H1 (cell line): ENCODE data around the gene YRDC. TPM values are rescaled to one million over a fixed set of nuclear protein-coding genes. Genes with fewer than 3 reads are reported as not detected.

Experiments used
- CTCF ChIA-PET: fragments of 300-600 bp; sonication (Branson Sonifier 250); formaldehyde crosslinking; loops from one replicate; lab custom pipeline; 2021; ENCODE audit not compliant: partially characterized antibody; lab: Charles Lee
- POLR2A ChIA-PET: fragments of 300-600 bp; sonication (Branson Sonifier 250); formaldehyde crosslinking; loops from one replicate; lab custom pipeline; 2021; ENCODE audit warnings: inconsistent platforms; ENCODE audit not compliant: partially characterized antibody; lab: Charles Lee
- DNase-seq, 2 experiments: peaks; one replicate each; pipeline versions ENCODE4 v3.0.0 to v3.0.0-alpha.2; 2010 to 2022; ENCODE audit warnings: low spot score in 2 of 2, low read depth in 1 of 2, mixed read lengths in 1 of 2
- FAIRE-seq: peaks from 2 replicates; lab custom pipeline; 2011; peaks lifted over from hg19 to GRCh38; lab: Jason Lieb, UNC
- H2AFZ ChIP-seq: 2 replicates; pipeline ENCODE4 v1.8.1; 2012; ENCODE audit warnings: low read length, inconsistent platforms
- H2AK5ac ChIP-seq: 2 replicates; pipeline ENCODE4 v1.6.1; 2013; ENCODE audit warnings: low read depth, low read length
- H2BK120ac ChIP-seq: replicated peaks from 2 replicates; pipeline ENCODE3; 2013; ENCODE audit warnings: low read depth, low read length, inconsistent platforms
- H2BK12ac ChIP-seq: 2 replicates; pipeline ENCODE4 v1.6.1; 2013; ENCODE audit warnings: low read depth, low read length
- H2BK15ac ChIP-seq: 2 replicates; pipeline ENCODE4 v1.6.1; 2013; ENCODE audit warnings: low read length
- H2BK20ac ChIP-seq: 2 replicates; pipeline ENCODE4 v1.6.1; 2013; ENCODE audit warnings: low read length
- H2BK5ac ChIP-seq: 2 replicates; pipeline ENCODE4 v1.6.1; 2013; ENCODE audit warnings: low read depth, low read length
- H3K14ac ChIP-seq: 2 replicates; pipeline ENCODE4 v1.6.1; 2013; ENCODE audit warnings: inconsistent platforms; ENCODE audit not compliant: insufficient read length
- H3K18ac ChIP-seq: 2 replicates; pipeline ENCODE4 v1.6.1; 2013; ENCODE audit warnings: low read length; ENCODE audit errors: extremely low read depth
- H3K23ac ChIP-seq: 2 replicates; pipeline ENCODE4 v1.6.1; 2013; ENCODE audit warnings: inconsistent platforms; ENCODE audit not compliant: insufficient read length
- H3K23me2 ChIP-seq: 2 replicates; pipeline ENCODE4 v1.6.1; 2013; ENCODE audit warnings: low read depth, low read length
- H3K27ac ChIP-seq: 2 replicates; pipeline ENCODE4 v1.6.1; 2011; ENCODE audit warnings: low read depth, low read length, inconsistent platforms
- H3K27me3 ChIP-seq, 4 experiments: replicated peaks in 1 of 4; 1 replicate in 1 of 4; 2 replicates in 3 of 4; pipeline versions ENCODE4 v1.6.1 to v1.8.1; 2011 to 2013; ENCODE audit warnings: low read length in 3 of 4, mild to moderate bottlenecking in 3 of 4, inconsistent platforms in 2 of 4, mixed read lengths in 2 of 4, moderate library complexity in 1 of 4; ENCODE audit not compliant: control insufficient read depth in 3 of 4, insufficient read depth in 3 of 4; ENCODE audit errors: extremely low read depth in 1 of 4
- H3K36me3 ChIP-seq, 4 experiments: 2 replicates each; pipeline versions ENCODE4 v1.6.1 to v1.8.1; 2011 to 2013; ENCODE audit warnings: mild to moderate bottlenecking in 4 of 4, low read length in 3 of 4, moderate library complexity in 2 of 4, control low read depth in 1 of 4, inconsistent platforms in 1 of 4; ENCODE audit not compliant: insufficient read depth in 4 of 4, control insufficient read depth in 2 of 4
- H3K4ac ChIP-seq: replicated peaks from 2 replicates; pipeline ENCODE3; 2013; ENCODE audit warnings: low read length, low read depth, mixed read lengths, inconsistent platforms; ENCODE audit not compliant: insufficient read length
- H3K4me1 ChIP-seq, 4 experiments: replicated peaks in 1 of 4; 1 replicate in 1 of 4; 2 replicates in 3 of 4; pipeline versions ENCODE4 v1.6.1 to v1.8.1; 2011 to 2013; ENCODE audit warnings: low read length in 3 of 4, inconsistent platforms in 2 of 4, mixed read lengths in 1 of 4; ENCODE audit not compliant: insufficient read depth in 4 of 4, control insufficient read depth in 3 of 4
- H3K4me2 ChIP-seq, 2 experiments: 2 replicates each; pipeline versions ENCODE4 v1.6.1 to v1.8.1; 2011 to 2013; ENCODE audit warnings: low read depth in 2 of 2, low read length in 2 of 2, control low read depth in 1 of 2, inconsistent platforms in 1 of 2, mild to moderate bottlenecking in 1 of 2; ENCODE audit not compliant: insufficient read depth in 1 of 2
- H3K4me3 ChIP-seq, 4 experiments: fragments of 200-600, 300-600 bp in 1 of 4; sonication (generic), shearing (Covaris generic), sonication (Bioruptor Twin) in 1 of 4; 2 replicates each; pipeline versions ENCODE4 v1.5.1 to v1.8.1; 2011 to 2016; ENCODE audit warnings: low read length in 4 of 4, low read depth in 3 of 4, control low read depth in 2 of 4, inconsistent platforms in 2 of 4, mild to moderate bottlenecking in 2 of 4, mixed read lengths in 1 of 4, moderate library complexity in 1 of 4; ENCODE audit not compliant: insufficient read depth in 2 of 4; ENCODE audit errors: extremely low read depth in 1 of 4
- H3K56ac ChIP-seq: replicated peaks from 2 replicates; pipeline ENCODE3; 2013; ENCODE audit warnings: low read depth, mild to moderate bottlenecking, mixed read lengths, low read length, inconsistent platforms; ENCODE audit not compliant: insufficient read length
- H3K79me1 ChIP-seq: 2 replicates; pipeline ENCODE4 v1.6.1; 2013; ENCODE audit warnings: low read depth, low read length, control low read depth
- H3K79me2 ChIP-seq, 2 experiments: 2 replicates each; pipeline versions ENCODE4 v1.6.1 to v1.8.1; 2012 to 2013; ENCODE audit warnings: low read length in 2 of 2, mild to moderate bottlenecking in 2 of 2, inconsistent platforms in 1 of 2; ENCODE audit not compliant: insufficient read depth in 2 of 2, control insufficient read depth in 1 of 2
- H3K9ac ChIP-seq, 4 experiments: replicated peaks in 1 of 4; 1 replicate in 1 of 4; 2 replicates in 3 of 4; pipeline versions ENCODE4 v1.6.1 to v1.8.1; 2011 to 2013; ENCODE audit warnings: low read depth in 3 of 4, low read length in 3 of 4, control low read depth in 2 of 4, mild to moderate bottlenecking in 2 of 4, moderate library complexity in 2 of 4, inconsistent platforms in 1 of 4; ENCODE audit errors: extremely low read depth in 1 of 4
- H3K9me3 ChIP-seq, 2 experiments: 2 replicates each; pipeline versions ENCODE4 v1.6.1 to v1.8.1; 2012 to 2013; ENCODE audit warnings: mild to moderate bottlenecking in 2 of 2, moderate library complexity in 2 of 2, control low read depth in 1 of 2, inconsistent platforms in 1 of 2, low read depth in 1 of 2, low read length in 1 of 2, mixed read lengths in 1 of 2; ENCODE audit not compliant: insufficient read depth in 2 of 2
- H4K20me1 ChIP-seq, 2 experiments: replicated peaks in 1 of 2; 2 replicates each; pipeline versions ENCODE3 to v1.8.1; 2011 to 2013; ENCODE audit warnings: inconsistent platforms in 2 of 2, low read length in 2 of 2, mild to moderate bottlenecking in 1 of 2; ENCODE audit not compliant: insufficient read depth in 2 of 2, control insufficient read depth in 1 of 2
- H4K5ac ChIP-seq: 2 replicates; pipeline ENCODE4 v1.6.1; 2013; ENCODE audit warnings: low read length, low read depth, mixed read lengths, inconsistent platforms; ENCODE audit not compliant: insufficient read length
- H4K8ac ChIP-seq: 2 replicates; pipeline ENCODE4 v1.8.0; 2013; ENCODE audit warnings: mild to moderate bottlenecking, moderate library complexity, low read length, inconsistent platforms; ENCODE audit not compliant: insufficient read depth; ENCODE audit errors: extremely low read depth
- H4K91ac ChIP-seq: replicated peaks from 2 replicates; pipeline ENCODE3; 2013; ENCODE audit warnings: low read length, mixed read lengths, inconsistent platforms; ENCODE audit not compliant: insufficient read length
- FOSL1 ChIP-seq: IDR thresholded peaks from 2 replicates; pipeline ENCODE4 v1.6.1; 2011; ENCODE audit warnings: mild to moderate bottlenecking, low read depth, low read length, moderate library complexity; ENCODE audit not compliant: insufficient read depth
- POLR2A ChIP-seq, 2 experiments: IDR thresholded peaks; 1 replicate in 1 of 2; 2 replicates in 1 of 2; pipeline ENCODE4 v1.6.1; 2011; ENCODE audit warnings: low read depth in 2 of 2, low read length in 2 of 2, mild to moderate bottlenecking in 2 of 2; ENCODE audit errors: control extremely low read depth in 1 of 2
- RAD21 ChIP-seq, 2 experiments: IDR thresholded peaks in 1 of 2; conservative IDR thresholded peaks in 1 of 2; 2 replicates each; pipeline ENCODE4 v1.6.1; 2011; ENCODE audit warnings: low read depth in 2 of 2, low read length in 2 of 2, improper control_type of control experiment in 1 of 2, inconsistent platforms in 1 of 2, mild to moderate bottlenecking in 1 of 2, moderate library complexity in 1 of 2
- RBBP5 ChIP-seq: IDR thresholded peaks from 2 replicates; pipeline ENCODE4 v1.7.1; 2012; ENCODE audit warnings: low read depth, mild to moderate bottlenecking, inconsistent platforms, low read length, moderate library complexity, borderline replicate concordance
- RFX5 ChIP-seq: IDR thresholded peaks from 2 replicates; pipeline ENCODE4 v1.6.1; 2011; ENCODE audit warnings: low read depth, low read length, improper control_type of control experiment, borderline replicate concordance
- RNF2 ChIP-seq: fragments of 200-900, 300-1000 bp; sonication (generic); IDR thresholded peaks from 2 replicates; pipeline ENCODE4 v1.7.1; 2016; ENCODE audit warnings: borderline replicate concordance, low read depth, mild to moderate bottlenecking, antibody characterized with exemption, low read length; ENCODE audit not compliant: poor library complexity, severe bottlenecking; ENCODE audit errors: missing control alignments
- TAF7 ChIP-seq: optimal IDR thresholded peaks from 2 replicates; pipeline ENCODE3; 2011; ENCODE audit warnings: low read depth, mild to moderate bottlenecking, inconsistent platforms, low read length, moderate library complexity, borderline replicate concordance
- WGBS, 2 experiments: shearing (Covaris generic) in 1 of 2; methylation state at CpG; one replicate each; pipeline versions ENCODE4 v1.1.6 to v1.1.7; 2013 to 2015; ENCODE audit warnings: low lambda C conversion rate in 2 of 2, mixed read lengths in 2 of 2, inconsistent platforms in 1 of 2, low coverage in 1 of 2, missing lambda C conversion rate in 1 of 2; ENCODE audit not compliant: insufficient replicate concordance in 2 of 2, insufficient coverage in 1 of 2, insufficient read length in 1 of 2; ENCODE audit errors: extremely low coverage in 1 of 2, missing lambda C conversion rate in 1 of 2; 5-methylcytosine and 5-hydroxymethylcytosine counted together
- polyA plus RNA-seq, 7 experiments: library from polyadenylated mRNA; depleted of rRNA in 3 of 7; stranded (reverse) in 5 of 7; unstranded in 2 of 7; fragments of >200 nt in 5 of 7; fragments of 200-250 nt in 2 of 7; gene quantifications; 1 replicate in 5 of 7; 2 replicates in 1 of 7; 4 replicates in 1 of 7; pipeline versions ENCODE4 v1.2.1 to v1.2.3, GENCODE V29; 2011 to 2013; ENCODE audit warnings: missing spikeins in 2 of 7, mixed read lengths in 2 of 7
- total RNA-seq: library from RNA; stranded (reverse); fragmentation: NEBNext Ultra II Directional; extraction: Animal tissue kit (Norgen Biotek cat#: 25700); gene quantifications from 2 replicates; pipeline ENCODE4 v1.2.1, GENCODE V29; 2021
- TF ChIP-seq, protein P1 (sequence below): IDR thresholded peaks from 2 replicates; pipeline ENCODE4 v1.6.1; 2011; ENCODE audit warnings: low read length, improper control_type of control experiment

Gene YRDC
- total and polyA plus RNA-seq, 2 of the 8 experiments (the other 6 are each of a cell fraction or from before 2014, with no cell fraction given): 21.1 to 21.6 TPM

DNA sequence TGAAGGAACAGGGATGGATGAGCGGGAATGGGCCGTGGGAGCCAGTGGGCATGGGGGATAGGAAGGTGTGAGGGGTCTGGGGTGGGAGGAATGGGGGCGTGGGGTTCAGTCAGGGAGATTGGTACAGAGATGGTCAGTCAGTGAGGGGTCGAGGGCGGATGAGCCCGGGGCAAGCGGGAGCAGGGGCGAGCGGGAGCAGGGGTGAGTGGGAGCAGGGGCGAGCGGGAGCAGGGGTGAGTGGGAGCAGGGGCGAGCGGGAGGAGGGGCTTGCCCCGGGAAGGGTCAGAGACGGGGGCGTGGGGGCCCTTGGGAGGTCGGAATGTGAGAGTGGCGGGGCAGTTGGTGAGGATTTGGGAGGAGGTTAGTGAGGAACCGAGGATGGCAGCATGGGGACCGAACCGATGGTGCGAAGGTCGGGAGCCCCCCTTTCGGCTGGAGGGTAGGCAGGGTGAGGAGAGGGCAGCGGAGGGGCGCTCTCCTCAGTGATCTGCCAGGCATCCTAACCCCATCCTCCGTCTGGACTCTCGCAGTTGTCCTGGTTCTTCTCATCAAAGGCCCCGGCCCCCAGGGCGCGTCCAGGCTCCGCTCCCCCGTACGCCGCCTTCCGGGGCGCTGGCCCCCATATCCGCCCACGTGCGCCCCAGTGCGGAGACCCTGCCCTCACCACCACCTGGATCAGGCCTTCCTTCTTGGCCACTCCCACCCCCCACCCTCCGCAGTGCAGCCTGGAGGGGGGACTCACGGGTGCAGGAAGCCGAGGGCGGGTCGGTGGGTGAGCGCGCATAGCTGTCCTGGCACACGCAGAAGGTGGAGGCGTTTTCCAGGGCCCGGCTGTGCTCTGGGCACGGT is 54.3 kb downstream of the YRDC start:
- Histone ChIP-seq H3K4me1 (peaks cover 0 to 9% (median 0%) of the 10 kb centered on the region in 4 experiments; a peak in 3 of 7 replicates), H4K8ac (peak overlapping the region; percentile 53; the same call in 1 of the 2 replicates), H3K18ac (peak overlapping the region; percentile 7), H2AFZ (no peak overlapping the region), H3K14ac (no peak overlapping the region), H4K91ac (no peak overlapping the region), H2BK15ac (no peak overlapping the region), H2BK12ac (peak overlapping the region; percentile 17; the same call in 1 of the 2 replicates), H3K27me3 (peaks cover 35 to 77% (median 59%) of the 10 kb centered on the region in 4 experiments), H3K79me2 (no peaks in the 10 kb centered on the region), H3K79me1 (no peaks in the 10 kb centered on the region), H3K36me3 (peaks cover 0 to 3% (median 0%) of the 10 kb centered on the region in 4 experiments; a peak in 1 of 8 replicates), H3K4me2 (peak overlapping the region; percentile 72 to 76), H3K56ac (no peak overlapping the region), H2BK20ac (no peak overlapping the region), H2AK5ac (no peak overlapping the region), H3K4ac (no peak overlapping the region), H3K4me3 (peak overlapping the region; percentile 20 to 60 (median 30); a peak in 7 of 8 replicates), H3K23ac (no peak overlapping the region), H4K20me1 (no peaks in the 10 kb centered on the region), H3K9ac (no peak overlapping the region), H2BK120ac (no peak overlapping the region), H3K9me3 (no peaks in the 10 kb centered on the region), H2BK5ac (no peak overlapping the region), H3K27ac (no peak overlapping the region), H4K5ac (no peak overlapping the region), H3K23me2 (peaks cover 5% of the 10 kb centered on the region; the same call in 1 of the 2 replicates)
- FAIRE-seq (no peak), DNase-seq (peak in 1 of 2 experiments; percentile 65)
- WGBS, 2 experiments: 18% methylated on average over 31 of the region's 52 CpGs; no CpG with 5 or more reads in 1 of the 2 experiments
- CTCF ChIA-PET: interaction anchor here (1.1 to 2.1 kb wide), 2 partner anchors 8 to 12 kb away, joined by 3 to 12 read pairs; partner anchors contain the start of gene EPHA10
- POLR2A ChIA-PET: interaction anchor here (1.4 kb wide), 1 partner anchor 12 kb away, joined by 5 read pairs; the partner anchor contains the start of gene EPHA10
- no peak for TF ChIP-seq RAD21 (IDR thresholded peaks at IDR 0.05 in 1 of 2, conservative IDR thresholded peaks at IDR 0.05 in 1 of 2; ENCODE audit: low read depth in 2 of 2, low read length in 2 of 2)
- TF ChIP-seq POLR2A (IDR thresholded peaks at IDR 0.05; ENCODE audit: control extremely low read depth in 1 of 2, low read depth in 2 of 2, low read length in 2 of 2): no peak
- TF ChIP-seq, protein P1, sequence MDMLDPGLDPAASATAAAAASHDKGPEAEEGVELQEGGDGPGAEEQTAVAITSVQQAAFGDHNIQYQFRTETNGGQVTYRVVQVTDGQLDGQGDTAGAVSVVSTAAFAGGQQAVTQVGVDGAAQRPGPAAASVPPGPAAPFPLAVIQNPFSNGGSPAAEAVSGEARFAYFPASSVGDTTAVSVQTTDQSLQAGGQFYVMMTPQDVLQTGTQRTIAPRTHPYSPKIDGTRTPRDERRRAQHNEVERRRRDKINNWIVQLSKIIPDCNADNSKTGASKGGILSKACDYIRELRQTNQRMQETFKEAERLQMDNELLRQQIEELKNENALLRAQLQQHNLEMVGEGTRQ: no peak
- TF ChIP-seq TAF7: no peak
- no peak for TF ChIP-seq RNF2
- no peak for TF ChIP-seq FOSL1
- TF ChIP-seq RFX5: no peak
- no peak for TF ChIP-seq RBBP5
